H1 (cell line): Measurements from ENCODE around the gene NRXN3. TPM values are rescaled to one million over a fixed set of nuclear protein-coding genes. Genes with fewer than 3 reads are reported as not detected.

ENCODE experiments used
- CTCF ChIA-PET: fragments of 300-600 bp; sonication (Branson Sonifier 250); formaldehyde crosslinking; loops from one replicate; lab custom pipeline; 2021; ENCODE audit not compliant: partially characterized antibody; lab: Charles Lee
- POLR2A ChIA-PET: fragments of 300-600 bp; sonication (Branson Sonifier 250); formaldehyde crosslinking; loops from one replicate; lab custom pipeline; 2021; ENCODE audit warnings: inconsistent platforms; ENCODE audit not compliant: partially characterized antibody; lab: Charles Lee
- DNase-seq, 2 experiments: peaks; one replicate each; pipeline versions ENCODE4 v3.0.0 to v3.0.0-alpha.2; 2010 to 2022; ENCODE audit warnings: low spot score in 2 of 2, low read depth in 1 of 2, mixed read lengths in 1 of 2
- FAIRE-seq: peaks from 2 replicates; lab custom pipeline; 2011; peaks lifted over from hg19 to GRCh38; lab: Jason Lieb, UNC
- H2AFZ ChIP-seq: 2 replicates; pipeline ENCODE4 v1.8.1; 2012; ENCODE audit warnings: low read length, inconsistent platforms
- H2AK5ac ChIP-seq: 2 replicates; pipeline ENCODE4 v1.6.1; 2013; ENCODE audit warnings: low read depth, low read length
- H2BK120ac ChIP-seq: replicated peaks from 2 replicates; pipeline ENCODE3; 2013; ENCODE audit warnings: low read depth, low read length, inconsistent platforms
- H2BK12ac ChIP-seq: 2 replicates; pipeline ENCODE4 v1.6.1; 2013; ENCODE audit warnings: low read depth, low read length
- H2BK15ac ChIP-seq: 2 replicates; pipeline ENCODE4 v1.6.1; 2013; ENCODE audit warnings: low read length
- H2BK20ac ChIP-seq: 2 replicates; pipeline ENCODE4 v1.6.1; 2013; ENCODE audit warnings: low read length
- H2BK5ac ChIP-seq: 2 replicates; pipeline ENCODE4 v1.6.1; 2013; ENCODE audit warnings: low read depth, low read length
- H3K14ac ChIP-seq: 2 replicates; pipeline ENCODE4 v1.6.1; 2013; ENCODE audit warnings: inconsistent platforms; ENCODE audit not compliant: insufficient read length
- H3K18ac ChIP-seq: 2 replicates; pipeline ENCODE4 v1.6.1; 2013; ENCODE audit warnings: low read length; ENCODE audit errors: extremely low read depth
- H3K23ac ChIP-seq: 2 replicates; pipeline ENCODE4 v1.6.1; 2013; ENCODE audit warnings: inconsistent platforms; ENCODE audit not compliant: insufficient read length
- H3K23me2 ChIP-seq: 2 replicates; pipeline ENCODE4 v1.6.1; 2013; ENCODE audit warnings: low read depth, low read length
- H3K27ac ChIP-seq: 2 replicates; pipeline ENCODE4 v1.6.1; 2011; ENCODE audit warnings: low read depth, low read length, inconsistent platforms
- H3K27me3 ChIP-seq, 4 experiments: replicated peaks in 1 of 4; 1 replicate in 1 of 4; 2 replicates in 3 of 4; pipeline versions ENCODE4 v1.6.1 to v1.8.1; 2011 to 2013; ENCODE audit warnings: low read length in 3 of 4, mild to moderate bottlenecking in 3 of 4, inconsistent platforms in 2 of 4, mixed read lengths in 2 of 4, moderate library complexity in 1 of 4; ENCODE audit not compliant: control insufficient read depth in 3 of 4, insufficient read depth in 3 of 4; ENCODE audit errors: extremely low read depth in 1 of 4
- H3K36me3 ChIP-seq, 4 experiments: 2 replicates each; pipeline versions ENCODE4 v1.6.1 to v1.8.1; 2011 to 2013; ENCODE audit warnings: mild to moderate bottlenecking in 4 of 4, low read length in 3 of 4, moderate library complexity in 2 of 4, control low read depth in 1 of 4, inconsistent platforms in 1 of 4; ENCODE audit not compliant: insufficient read depth in 4 of 4, control insufficient read depth in 2 of 4
- H3K4ac ChIP-seq: replicated peaks from 2 replicates; pipeline ENCODE3; 2013; ENCODE audit warnings: low read length, low read depth, mixed read lengths, inconsistent platforms; ENCODE audit not compliant: insufficient read length
- H3K4me1 ChIP-seq, 4 experiments: replicated peaks in 1 of 4; 1 replicate in 1 of 4; 2 replicates in 3 of 4; pipeline versions ENCODE4 v1.6.1 to v1.8.1; 2011 to 2013; ENCODE audit warnings: low read length in 3 of 4, inconsistent platforms in 2 of 4, mixed read lengths in 1 of 4; ENCODE audit not compliant: insufficient read depth in 4 of 4, control insufficient read depth in 3 of 4
- H3K4me2 ChIP-seq, 2 experiments: 2 replicates each; pipeline versions ENCODE4 v1.6.1 to v1.8.1; 2011 to 2013; ENCODE audit warnings: low read depth in 2 of 2, low read length in 2 of 2, control low read depth in 1 of 2, inconsistent platforms in 1 of 2, mild to moderate bottlenecking in 1 of 2; ENCODE audit not compliant: insufficient read depth in 1 of 2
- H3K4me3 ChIP-seq, 4 experiments: fragments of 200-600, 300-600 bp in 1 of 4; sonication (generic), shearing (Covaris generic), sonication (Bioruptor Twin) in 1 of 4; 2 replicates each; pipeline versions ENCODE4 v1.5.1 to v1.8.1; 2011 to 2016; ENCODE audit warnings: low read length in 4 of 4, low read depth in 3 of 4, control low read depth in 2 of 4, inconsistent platforms in 2 of 4, mild to moderate bottlenecking in 2 of 4, mixed read lengths in 1 of 4, moderate library complexity in 1 of 4; ENCODE audit not compliant: insufficient read depth in 2 of 4; ENCODE audit errors: extremely low read depth in 1 of 4
- H3K56ac ChIP-seq: replicated peaks from 2 replicates; pipeline ENCODE3; 2013; ENCODE audit warnings: low read depth, mild to moderate bottlenecking, mixed read lengths, low read length, inconsistent platforms; ENCODE audit not compliant: insufficient read length
- H3K79me1 ChIP-seq: 2 replicates; pipeline ENCODE4 v1.6.1; 2013; ENCODE audit warnings: low read depth, low read length, control low read depth
- H3K79me2 ChIP-seq, 2 experiments: 2 replicates each; pipeline versions ENCODE4 v1.6.1 to v1.8.1; 2012 to 2013; ENCODE audit warnings: low read length in 2 of 2, mild to moderate bottlenecking in 2 of 2, inconsistent platforms in 1 of 2; ENCODE audit not compliant: insufficient read depth in 2 of 2, control insufficient read depth in 1 of 2
- H3K9ac ChIP-seq, 4 experiments: replicated peaks in 1 of 4; 1 replicate in 1 of 4; 2 replicates in 3 of 4; pipeline versions ENCODE4 v1.6.1 to v1.8.1; 2011 to 2013; ENCODE audit warnings: low read depth in 3 of 4, low read length in 3 of 4, control low read depth in 2 of 4, mild to moderate bottlenecking in 2 of 4, moderate library complexity in 2 of 4, inconsistent platforms in 1 of 4; ENCODE audit errors: extremely low read depth in 1 of 4
- H3K9me3 ChIP-seq, 2 experiments: 2 replicates each; pipeline versions ENCODE4 v1.6.1 to v1.8.1; 2012 to 2013; ENCODE audit warnings: mild to moderate bottlenecking in 2 of 2, moderate library complexity in 2 of 2, control low read depth in 1 of 2, inconsistent platforms in 1 of 2, low read depth in 1 of 2, low read length in 1 of 2, mixed read lengths in 1 of 2; ENCODE audit not compliant: insufficient read depth in 2 of 2
- H4K20me1 ChIP-seq, 2 experiments: replicated peaks in 1 of 2; 2 replicates each; pipeline versions ENCODE3 to v1.8.1; 2011 to 2013; ENCODE audit warnings: inconsistent platforms in 2 of 2, low read length in 2 of 2, mild to moderate bottlenecking in 1 of 2; ENCODE audit not compliant: insufficient read depth in 2 of 2, control insufficient read depth in 1 of 2
- H4K5ac ChIP-seq: 2 replicates; pipeline ENCODE4 v1.6.1; 2013; ENCODE audit warnings: low read length, low read depth, mixed read lengths, inconsistent platforms; ENCODE audit not compliant: insufficient read length
- H4K8ac ChIP-seq: 2 replicates; pipeline ENCODE4 v1.8.0; 2013; ENCODE audit warnings: mild to moderate bottlenecking, moderate library complexity, low read length, inconsistent platforms; ENCODE audit not compliant: insufficient read depth; ENCODE audit errors: extremely low read depth
- H4K91ac ChIP-seq: replicated peaks from 2 replicates; pipeline ENCODE3; 2013; ENCODE audit warnings: low read length, mixed read lengths, inconsistent platforms; ENCODE audit not compliant: insufficient read length
- ATF3 ChIP-seq: IDR thresholded peaks from 2 replicates; pipeline ENCODE4 v1.6.1; 2011; ENCODE audit warnings: low read depth, mild to moderate bottlenecking, low read length; ENCODE audit not compliant: insufficient read depth
- TAF7 ChIP-seq: optimal IDR thresholded peaks from 2 replicates; pipeline ENCODE3; 2011; ENCODE audit warnings: low read depth, mild to moderate bottlenecking, inconsistent platforms, low read length, moderate library complexity, borderline replicate concordance
- WGBS, 2 experiments: shearing (Covaris generic) in 1 of 2; methylation state at CpG; one replicate each; pipeline versions ENCODE4 v1.1.6 to v1.1.7; 2013 to 2015; ENCODE audit warnings: low lambda C conversion rate in 2 of 2, mixed read lengths in 2 of 2, inconsistent platforms in 1 of 2, low coverage in 1 of 2, missing lambda C conversion rate in 1 of 2; ENCODE audit not compliant: insufficient replicate concordance in 2 of 2, insufficient coverage in 1 of 2, insufficient read length in 1 of 2; ENCODE audit errors: extremely low coverage in 1 of 2, missing lambda C conversion rate in 1 of 2; 5-methylcytosine and 5-hydroxymethylcytosine counted together
- polyA plus RNA-seq, 7 experiments: library from polyadenylated mRNA; depleted of rRNA in 3 of 7; stranded (reverse) in 5 of 7; unstranded in 2 of 7; fragments of >200 nt in 5 of 7; fragments of 200-250 nt in 2 of 7; gene quantifications; 1 replicate in 5 of 7; 2 replicates in 1 of 7; 4 replicates in 1 of 7; pipeline versions ENCODE4 v1.2.1 to v1.2.3, GENCODE V29; 2011 to 2013; ENCODE audit warnings: missing spikeins in 2 of 7, mixed read lengths in 2 of 7
- total RNA-seq: library from RNA; stranded (reverse); fragmentation: NEBNext Ultra II Directional; extraction: Animal tissue kit (Norgen Biotek cat#: 25700); gene quantifications from 2 replicates; pipeline ENCODE4 v1.2.1, GENCODE V29; 2021

Gene NRXN3
- total and polyA plus RNA-seq, 2 of the 8 experiments (the other 6 are each of a cell fraction or from before 2014, with no cell fraction given), result 2.6 to 4.1 TPM

DNA sequence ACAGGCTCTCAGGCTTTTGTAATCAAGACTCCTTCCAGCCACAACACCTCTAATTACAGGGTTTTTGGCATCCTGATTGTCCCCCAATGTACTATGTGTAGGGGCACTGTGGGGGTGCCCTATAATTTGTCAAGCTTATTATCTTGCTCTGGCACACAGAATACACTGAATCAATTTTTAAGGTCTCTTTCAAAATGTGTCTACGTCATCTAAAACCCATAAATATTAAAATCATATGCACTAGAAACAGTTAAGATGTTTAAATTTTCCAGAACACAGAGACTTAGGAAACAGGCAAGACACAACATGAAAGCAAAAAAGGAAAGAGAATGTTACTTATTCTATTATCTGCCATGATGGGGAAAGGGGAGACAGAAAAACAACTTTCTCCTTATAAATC, 665.7 kb downstream of the NRXN3 start:
- no peak overlapping the region for H3K18ac ChIP-seq
- no peak for DNase-seq
- H3K14ac ChIP-seq, result no peak overlapping the region
- H3K4ac ChIP-seq, result no peak overlapping the region
- ChIA-PET CTCF (interaction anchor here (0.6 to 6.5 kb wide), 11 partner anchors 9 to 814 kb away, joined by 3 to 46 read pairs (median 4); no protein-coding TSS in a partner anchor), POLR2A (no interaction called here)
- H4K20me1 ChIP-seq, result no peaks in the 10 kb centered on the region
- no peak overlapping the region for H2AK5ac ChIP-seq
- no peak overlapping the region for H4K5ac ChIP-seq
- H3K79me2 ChIP-seq, result no peaks in the 10 kb centered on the region
- no peaks in the 10 kb centered on the region; a peak in 1 of 7 replicates for H3K27me3 ChIP-seq
- H2BK15ac ChIP-seq, result no peak overlapping the region
- H2BK12ac ChIP-seq, result no peak overlapping the region
- H3K36me3 ChIP-seq, result no peaks in the 10 kb centered on the region
- 86% methylated on average over 1 of the region's 1 CpG; no CpG with 5 or more reads in 1 of the 2 experiments for WGBS, 2 experiments
- no peak overlapping the region for H4K91ac ChIP-seq
- no peaks in the 10 kb centered on the region for H3K23me2 ChIP-seq
- H3K9me3 ChIP-seq, result no peaks in the 10 kb centered on the region
- H2AFZ ChIP-seq, result no peak overlapping the region
- H2BK20ac ChIP-seq, result no peak overlapping the region
- no peak overlapping the region for H3K4me3 ChIP-seq
- no peak overlapping the region for H3K27ac ChIP-seq
- no peak overlapping the region for H3K23ac ChIP-seq
- no peak overlapping the region for H3K4me2 ChIP-seq
- no peak for FAIRE-seq
- no peak overlapping the region for H3K9ac ChIP-seq
- H4K8ac ChIP-seq, result no peak overlapping the region
- H3K56ac ChIP-seq, result no peak overlapping the region
- H3K4me1 ChIP-seq, result peaks cover 0 to 2% (median 0%) of the 10 kb centered on the region in 4 experiments; a peak in 1 of 7 replicates
- H3K79me1 ChIP-seq, result no peaks in the 10 kb centered on the region
- no peak overlapping the region for H2BK120ac ChIP-seq
- TF ChIP-seq TAF7 (no peak), ATF3 (no peak)
- TF ChIP-seq, all 59 proteins: peak for 0
- H2BK5ac ChIP-seq, result no peak overlapping the region
